K562 (cell line): Measurements from ENCODE around the gene GCK. TPM values are rescaled to one million over a fixed set of nuclear protein-coding genes. Genes with fewer than 3 reads are reported as not detected.

Experiments
- CBX1 ChIP-seq: sonication (generic); IDR thresholded peaks from 2 replicates; pipeline ENCODE4 v1.6.1; 2016; ENCODE audit warnings: antibody characterized with exemption, low read depth, mild to moderate bottlenecking
- CUX1 ChIP-seq: fragments of 200-800 bp; sonication (Bioruptor generic); IDR thresholded peaks from 2 replicates; pipeline ENCODE4 v1.6.1; 2016; ENCODE audit warnings: missing genetic modification characterization, missing compliant biosample characterization
- ELK1 ChIP-seq: sonication (generic); formaldehyde crosslinking; IDR thresholded peaks from 2 replicates; pipeline ENCODE4 v1.8.1; 2022; ENCODE audit warnings: missing genetic modification reagents
- HINFP ChIP-seq: fragments of 450-650 bp; conservative IDR thresholded peaks from 2 replicates; pipeline ENCODE4 v1.6.1; 2016; ENCODE audit warnings: missing genetic modification characterization, low read depth, mild to moderate bottlenecking, control low read depth, missing compliant biosample characterization
- NFE2L1 ChIP-seq: fragments of 450-650 bp; IDR thresholded peaks from 2 replicates; pipeline ENCODE4 v1.6.1; 2016; ENCODE audit warnings: missing genetic modification characterization, low read depth, mild to moderate bottlenecking, missing compliant biosample characterization, moderate library complexity, borderline replicate concordance
- NR2C1 ChIP-seq, 2 experiments: fragments of 450-650 bp; IDR thresholded peaks; 2 replicates each; pipeline ENCODE4 v1.6.1; 2017; ENCODE audit warnings: mild to moderate bottlenecking in 2 of 2, antibody characterized with exemption in 1 of 2, inconsistent platforms in 1 of 2, missing compliant biosample characterization in 1 of 2, missing genetic modification characterization in 1 of 2
- POLR2AphosphoS5 ChIP-seq: IDR thresholded peaks from 2 replicates; pipeline ENCODE4 v1.6.1; 2011; ENCODE audit warnings: mild to moderate bottlenecking, low read depth, low read length, moderate library complexity; ENCODE audit not compliant: control insufficient read depth, insufficient read depth
- RBM22 ChIP-seq: fragments of 200-400 bp; formaldehyde crosslinking; IDR thresholded peaks from 2 replicates; pipeline ENCODE4 v1.6.1; 2018; ENCODE audit warnings: low read length, low read depth; ENCODE audit not compliant: poor library complexity, severe bottlenecking
- RHOXF2B ChIP-seq: fragments of 250-450 bp; sonication (Bioruptor Pico); conservative IDR thresholded peaks from 2 replicates; pipeline ENCODE4 v1.5.1; 2021
- SIX5 ChIP-seq, 2 experiments: IDR thresholded peaks; 2 replicates each; pipeline ENCODE4 v1.6.1; 2011; ENCODE audit warnings: low read length in 2 of 2, borderline replicate concordance in 1 of 2, low read depth in 1 of 2, mild to moderate bottlenecking in 1 of 2, moderate library complexity in 1 of 2; ENCODE audit not compliant: insufficient read depth in 1 of 2
- SMAD4 ChIP-seq: fragments of 250-450 bp; sonication (Bioruptor Pico); conservative IDR thresholded peaks from 2 replicates; pipeline ENCODE4 v1.8.0; 2021; ENCODE audit warnings: inconsistent platforms, mild to moderate bottlenecking, moderate library complexity
- TBL1XR1 ChIP-seq, 2 experiments: IDR thresholded peaks; 2 replicates each; pipeline ENCODE4 v1.6.1; 2012; ENCODE audit warnings: improper control_type of control experiment in 2 of 2, low read length in 2 of 2, mild to moderate bottlenecking in 1 of 2
- ZKSCAN1 ChIP-seq: fragments of 150-350 bp; IDR thresholded peaks from 2 replicates; pipeline ENCODE4 v1.6.1; 2016; ENCODE audit warnings: low read depth, low read length
- ZNF277 ChIP-seq: fragments of 250-450 bp; sonication (Bioruptor Pico); IDR thresholded peaks from 2 replicates; pipeline ENCODE4 v1.8.0; 2022; ENCODE audit warnings: inconsistent platforms, mild to moderate bottlenecking, moderate library complexity, borderline replicate concordance
- ZNF282 ChIP-seq: sonication (generic); formaldehyde crosslinking; IDR thresholded peaks from 2 replicates; pipeline ENCODE4 v1.8.1; 2023; ENCODE audit warnings: missing genetic modification reagents
- ZNF766 ChIP-seq: fragments of 200-800 bp; sonication (Bioruptor generic); conservative IDR thresholded peaks from 2 replicates; pipeline ENCODE4 v1.6.1; 2016; ENCODE audit warnings: missing genetic modification characterization, missing compliant biosample characterization
- polyA plus RNA-seq, 8 experiments: library from polyadenylated mRNA; depleted of rRNA in 4 of 8; stranded (reverse) in 5 of 8; unstranded in 3 of 8; fragments of >200 nt; fragmentation: Nextera tagmentation in 2 of 8; fragmentation: Illumina TruSeq in 1 of 8; extraction: Ambion mirVana in 2 of 8; extraction: Trizol in 1 of 8; gene quantifications; 2 replicates each; pipeline versions ENCODE4 v1.2.1 to v1.2.3, GENCODE V29; 2011 to 2014; ENCODE audit warnings: inconsistent platforms in 1 of 8, missing spikeins in 1 of 8
- total RNA-seq, 7 experiments: library from RNA; depleted of rRNA in 6 of 7; stranded (reverse); fragments of >200 nt in 6 of 7; fragmentation: Illumina TruSeq in 2 of 7; extraction: Trizol in 2 of 7; gene quantifications; 2 replicates each; pipeline versions ENCODE4 v1.2.1 to v1.2.3, GENCODE V29; 2011 to 2021; ENCODE audit warnings: low replicate concordance in 1 of 7

GCK gene
- total and polyA plus RNA-seq, 9 of the 15 experiments (the other 6 are each of a cell fraction or from before 2014, with no cell fraction given), result 0.11 to 0.55 (median 0.16) TPM; not detected in 3

GRCh38 chr7:44112231-44112996, 76.8 kb downstream of the GCK start (continued):
- no peak for TF ChIP-seq ZKSCAN1
- TF ChIP-seq POLR2AphosphoS5, result peak; percentile 2; the same call in 1 of the 2 replicates
- no peak for TF ChIP-seq SMAD4 (CRISPR knock-in tag)
- no peak for TF ChIP-seq HINFP (tag)
- TF ChIP-seq ELK1, result no peak
- no peak for TF ChIP-seq CBX1
- TF ChIP-seq NFE2L1 (tag), result no peak
- no peak for TF ChIP-seq CUX1 (CRISPR knock-in tag)
- no peak for TF ChIP-seq ZNF766 (CRISPR knock-in tag)
- no peak for TF ChIP-seq NR2C1 (IDR thresholded peaks at IDR 0.05)
- TF ChIP-seq NR2C1 (tag; IDR thresholded peaks at IDR 0.05), result no peak
- TF ChIP-seq RBM22, result no peak
- TF ChIP-seq TBL1XR1 (IDR thresholded peaks at IDR 0.05; ENCODE audit: low read length in 2 of 2), result no peak; a peak in 1 of 4 replicates
- no peak for TF ChIP-seq RHOXF2B
- TF ChIP-seq SIX5 (IDR thresholded peaks at IDR 0.05; ENCODE audit: borderline replicate concordance in 1 of 2, insufficient read depth in 1 of 2, low read depth in 1 of 2, low read length in 2 of 2), result no peak
- TF ChIP-seq ZNF277 (CRISPR knock-in tag), result no peak
- no peak for TF ChIP-seq ZNF282 (CRISPR knock-in tag)
